Measurements from ENCODE around the gene SPATA31A3.
"Not testable (repeated sequence)": the region's sequence is repeated elsewhere in the genome, so short reads cannot be mapped to it uniquely, and the experiment has no call there.

The SPATA31A3 gene

DNA sequence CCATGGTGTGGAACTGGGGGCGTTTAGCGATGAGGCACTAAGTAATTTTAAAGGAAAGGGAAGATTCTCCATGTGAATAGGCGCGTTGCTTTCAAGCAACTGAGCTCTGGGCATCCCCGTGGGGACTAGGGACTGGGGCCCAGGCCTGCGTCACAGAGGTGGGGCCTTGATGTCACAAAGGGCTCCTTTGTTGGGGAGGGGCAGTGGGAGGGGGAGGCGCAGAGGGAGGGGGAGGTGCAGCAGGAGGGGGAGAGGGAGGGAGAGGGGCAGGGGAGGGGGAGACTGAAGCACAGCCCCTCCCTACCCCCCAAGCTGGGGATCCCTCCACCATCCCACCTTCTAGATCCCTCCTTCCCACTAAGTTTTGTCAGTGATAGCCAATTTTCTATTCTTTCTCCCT is at the start of gene SPATA31A3:
TSS of gene SPATA31A3 (minus strand) at position 101 of the 400 bp plus-strand sequence. CDS start at position 72, 29 bp downstream.
- DNase-seq, result not testable (repeated sequence)

DNA sequence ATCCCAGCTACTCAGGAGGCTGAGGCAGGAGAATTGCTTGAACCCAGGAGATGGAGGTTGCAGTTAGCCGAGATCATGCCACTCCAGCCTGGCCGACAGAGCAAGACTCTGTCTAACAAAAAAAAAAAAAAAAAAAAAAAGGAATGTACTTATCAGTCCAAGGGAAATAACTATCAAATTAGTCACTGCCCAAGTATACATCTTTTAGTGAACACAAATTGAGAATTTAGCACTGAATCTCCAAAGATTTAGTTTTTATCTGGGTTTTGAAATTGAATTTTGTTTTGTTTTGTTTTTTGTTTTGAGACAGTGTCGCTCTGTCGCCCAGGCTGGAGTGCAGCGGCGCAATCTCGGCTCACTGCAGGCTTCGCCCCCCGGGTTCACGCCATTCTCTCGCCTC is 39.8 kb downstream of the SPATA31A3 start:
- not testable (repeated sequence) for DNase-seq

DNA sequence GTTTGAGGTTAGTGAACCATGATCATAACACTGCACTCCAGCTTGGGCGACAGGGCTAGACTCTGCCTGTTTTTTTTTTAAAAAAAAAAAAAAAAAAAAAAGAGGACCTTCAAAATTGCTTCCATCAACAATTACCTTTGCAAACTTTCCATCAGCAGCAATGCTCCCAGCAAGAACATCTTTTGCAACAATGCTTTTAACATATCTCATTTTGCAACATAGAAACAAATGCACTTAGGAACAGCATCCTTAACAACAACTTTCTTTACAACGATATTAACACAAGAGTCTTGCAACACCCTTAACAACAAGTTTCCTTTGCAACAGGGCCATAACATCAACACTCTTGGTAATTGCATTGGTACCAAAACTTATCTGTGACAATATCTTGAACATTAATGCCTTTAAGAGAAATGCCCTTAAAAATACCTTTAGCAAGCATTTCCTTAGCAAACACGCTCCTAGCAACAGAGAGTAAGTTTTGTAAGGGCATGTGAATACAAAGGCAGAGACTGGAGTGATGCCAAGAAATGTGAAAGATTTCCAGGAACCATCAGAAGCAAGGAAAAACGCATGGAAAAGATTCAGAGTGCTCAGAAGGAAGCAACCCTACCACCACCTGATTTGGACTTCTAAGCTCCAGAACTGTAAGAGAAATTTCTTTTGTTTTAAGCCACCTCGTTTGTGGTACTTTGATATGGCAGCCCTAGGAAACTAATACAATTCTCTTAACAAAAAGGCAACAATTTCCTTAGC is 49.8 kb downstream of the SPATA31A3 start:
- DNase-seq, result not testable (repeated sequence)

DNA sequence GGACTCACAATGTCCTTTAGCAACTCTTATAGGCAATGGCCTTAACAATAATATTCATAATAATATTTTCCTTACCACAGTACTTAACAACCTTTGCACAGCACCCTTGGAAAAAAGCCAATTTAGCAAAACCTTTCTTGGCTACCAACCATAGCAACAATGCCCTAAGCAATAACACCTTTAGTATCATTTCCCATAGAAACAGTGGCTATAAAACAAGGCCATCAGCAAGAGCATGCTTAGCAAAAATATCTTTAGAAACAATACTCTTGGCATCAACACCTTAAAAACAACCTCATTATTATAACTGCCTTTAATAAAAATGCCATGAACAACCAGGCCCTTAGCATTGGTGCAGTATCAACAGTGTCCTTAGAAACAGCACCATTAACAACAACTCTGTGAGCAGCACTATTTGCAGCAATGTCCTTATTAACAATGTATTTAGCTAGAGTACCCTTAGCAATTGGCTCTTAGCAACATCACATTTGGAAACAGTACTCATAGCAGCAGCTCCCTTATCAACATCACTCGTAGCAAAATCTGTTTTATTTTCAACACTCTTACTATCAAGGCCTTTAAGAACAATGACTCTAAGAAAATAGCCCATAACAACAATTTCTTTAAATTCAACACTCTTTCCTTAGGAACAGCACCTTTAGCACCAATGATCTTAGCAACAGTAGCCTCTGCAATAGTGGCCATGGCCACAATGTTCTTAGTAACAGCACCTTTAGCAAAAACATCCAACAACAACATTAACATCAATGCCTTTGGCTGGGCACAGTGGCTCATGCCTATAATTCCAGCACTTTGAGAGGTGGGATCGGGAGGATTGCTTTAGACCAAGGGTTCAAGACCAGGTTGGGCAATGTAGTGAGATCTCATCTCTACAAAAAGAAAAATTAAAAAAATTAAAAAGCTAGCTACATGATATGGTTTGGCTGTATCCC is 52.2 kb downstream of the SPATA31A3 start:
- not testable (repeated sequence) for DNase-seq

DNA sequence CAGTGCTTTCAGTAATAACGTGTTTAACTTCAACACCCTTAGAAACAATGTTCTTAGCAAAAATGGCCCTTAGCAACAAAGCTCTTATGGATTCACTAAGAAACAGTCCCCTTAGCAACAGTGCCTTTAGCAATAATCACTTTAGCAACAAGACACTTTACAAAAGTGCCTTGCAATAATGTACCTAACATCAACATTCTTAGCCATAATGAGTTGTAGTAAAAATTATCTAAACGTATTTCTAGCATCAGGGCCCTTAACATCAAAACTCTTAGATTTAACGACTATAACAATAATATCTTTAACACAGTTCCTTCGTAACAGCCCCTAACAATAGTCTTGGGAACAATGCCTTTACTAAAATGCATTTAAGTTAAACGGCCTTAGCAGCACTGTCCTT is 54.0 kb downstream of the SPATA31A3 start:
- not testable (repeated sequence) for DNase-seq

DNA sequence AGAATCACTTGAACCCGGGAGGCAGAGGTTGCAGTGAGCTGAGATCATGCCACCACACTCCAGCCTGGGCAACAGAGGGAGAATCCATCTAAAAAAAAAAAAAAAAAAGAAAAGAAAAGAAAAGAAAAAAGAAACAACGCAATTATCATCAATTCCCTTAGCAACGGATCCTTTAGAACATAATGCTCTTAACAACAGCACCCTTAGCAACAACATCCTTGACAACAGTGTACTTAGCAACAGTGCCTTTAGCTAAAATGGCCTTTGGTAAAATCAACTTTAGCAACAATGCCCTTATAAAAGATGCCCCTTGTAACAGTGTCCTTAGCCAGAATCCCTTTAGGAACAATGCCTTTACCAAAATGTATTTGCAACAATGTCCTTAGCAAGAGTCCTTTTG is 54.7 kb downstream of the SPATA31A3 start:
- DNase-seq, result not testable (repeated sequence)
